Neuronal stem cell (in vitro differentiated cells): ENCODE data around the gene TPCN2.
"Not testable (repeated sequence)": the region's sequence is repeated elsewhere in the genome, so short reads cannot be mapped to it uniquely, and the experiment has no call there.

Experiments used
- DNase-seq: peaks from one replicate; pipeline ENCODE4 v3.0.0-alpha.2; 2013; ENCODE audit warnings: low spot score
- H2AFZ ChIP-seq: one replicate; pipeline ENCODE4 v1.6.1; 2013; ENCODE audit warnings: mild to moderate bottlenecking, low read length, inconsistent platforms
- H2AK5ac ChIP-seq: 2 replicates; pipeline ENCODE4 v1.6.1; 2013; ENCODE audit warnings: low read depth, mild to moderate bottlenecking, inconsistent platforms, low read length, moderate library complexity, mixed read lengths
- H2BK120ac ChIP-seq: 2 replicates; pipeline ENCODE4 v1.6.1; 2013; ENCODE audit warnings: low read depth, mild to moderate bottlenecking, inconsistent platforms, low read length, moderate library complexity, mixed read lengths
- H2BK12ac ChIP-seq: one replicate; pipeline ENCODE4 v1.6.1; 2013; ENCODE audit warnings: low read length, inconsistent platforms
- H2BK15ac ChIP-seq: 2 replicates; pipeline ENCODE4 v1.6.1; 2013; ENCODE audit warnings: mild to moderate bottlenecking, low read length, inconsistent platforms, mixed read lengths
- H2BK5ac ChIP-seq: one replicate; pipeline ENCODE4 v1.6.1; 2013; ENCODE audit warnings: inconsistent platforms, mild to moderate bottlenecking, low read length, moderate library complexity
- H3K14ac ChIP-seq: one replicate; pipeline ENCODE4 v1.6.1; 2013; ENCODE audit warnings: low read length, inconsistent platforms
- H3K18ac ChIP-seq: 2 replicates; pipeline ENCODE4 v1.6.1; 2013; ENCODE audit warnings: low read length, inconsistent platforms
- H3K23ac ChIP-seq: 2 replicates; pipeline ENCODE4 v1.6.1; 2013; ENCODE audit warnings: low read depth, mild to moderate bottlenecking, mixed read lengths, low read length, inconsistent platforms; ENCODE audit not compliant: poor library complexity
- H3K27ac ChIP-seq: replicated peaks from 3 replicates; pipeline ENCODE4 v1.5.1; 2013; ENCODE audit warnings: low read length, inconsistent platforms
- H3K27me3 ChIP-seq, 3 experiments: 2 replicates each; pipeline ENCODE4 v1.6.1; 2013; ENCODE audit warnings: low read length in 3 of 3, mild to moderate bottlenecking in 2 of 3, inconsistent platforms in 1 of 3, low read depth in 1 of 3, mixed read lengths in 1 of 3, moderate library complexity in 1 of 3; ENCODE audit not compliant: control insufficient read depth in 3 of 3, insufficient read depth in 3 of 3
- H3K36me3 ChIP-seq, 2 donors: replicated peaks in 1 of 2; 2 replicates each; pipeline ENCODE4 v1.6.1; 2013; ENCODE audit warnings: low read length in 2 of 2; ENCODE audit not compliant: control insufficient read depth in 2 of 2, insufficient read depth in 2 of 2
- H3K4ac ChIP-seq: 2 replicates; pipeline ENCODE4 v1.6.1; 2013; ENCODE audit warnings: inconsistent platforms, mild to moderate bottlenecking, low read length, moderate library complexity
- H3K4me1 ChIP-seq, 2 donors: 1 replicate in 1 of 2; 2 replicates in 1 of 2; pipeline ENCODE4 v1.6.1; 2013; ENCODE audit warnings: low read length in 2 of 2, low read depth in 1 of 2; ENCODE audit not compliant: control insufficient read depth in 2 of 2, insufficient read depth in 1 of 2
- H3K4me2 ChIP-seq: one replicate; pipeline ENCODE4 v1.6.1; 2013; ENCODE audit warnings: mild to moderate bottlenecking, low read length, inconsistent platforms; ENCODE audit not compliant: insufficient read depth, poor library complexity, severe bottlenecking
- H3K4me3 ChIP-seq, 2 donors: 2 replicates each; pipeline ENCODE4 v1.5.1; 2013; ENCODE audit warnings: low read length in 2 of 2, mild to moderate bottlenecking in 2 of 2, inconsistent platforms in 1 of 2, moderate library complexity in 1 of 2
- H3K79me1 ChIP-seq: one replicate; pipeline ENCODE4 v1.6.1; 2013; ENCODE audit warnings: low read depth, mild to moderate bottlenecking, inconsistent platforms, low read length, moderate library complexity
- H3K9ac ChIP-seq: one replicate; pipeline ENCODE4 v1.6.1; 2013; ENCODE audit warnings: mild to moderate bottlenecking, low read depth, low read length, inconsistent platforms; ENCODE audit not compliant: poor library complexity
- H3K9me3 ChIP-seq, 2 donors: replicated peaks in 1 of 2; 2 replicates each; pipeline versions ENCODE3 to v1.6.1; 2013; ENCODE audit warnings: low read length in 2 of 2, mild to moderate bottlenecking in 2 of 2, inconsistent platforms in 1 of 2, low read depth in 1 of 2, mixed read lengths in 1 of 2, moderate library complexity in 1 of 2; ENCODE audit not compliant: control insufficient read depth in 2 of 2, insufficient read depth in 1 of 2
- H4K8ac ChIP-seq: one replicate; pipeline ENCODE4 v1.6.1; 2013; ENCODE audit warnings: low read depth, mild to moderate bottlenecking, inconsistent platforms, low read length, moderate library complexity
- H4K91ac ChIP-seq: one replicate; pipeline ENCODE4 v1.6.1; 2013; ENCODE audit warnings: low read length, low read depth, mild to moderate bottlenecking, inconsistent platforms; ENCODE audit not compliant: poor library complexity
- WGBS, 2 donors: extraction: QIAGEN DNeasy Blood & Tissue Kit; methylation state at CpG; one replicate each; pipeline ENCODE4 v1.1.7; 2013; ENCODE audit warnings: missing lambda C conversion rate in 2 of 2, mixed read lengths in 1 of 2; ENCODE audit not compliant: insufficient read length in 2 of 2, insufficient replicate concordance in 1 of 2; ENCODE audit errors: extremely low coverage in 2 of 2; 5-methylcytosine and 5-hydroxymethylcytosine counted together

TPCN2 gene

GRCh38 chr11:69075421-69076128 is 26.8 kb downstream of the TPCN2 start:
- H4K91ac ChIP-seq, result no peak overlapping the region
- H3K27ac ChIP-seq, result no peak overlapping the region
- no peak for DNase-seq
- H3K4me3 ChIP-seq, result no peak overlapping the region
- H3K36me3 ChIP-seq, result peaks cover 3 to 36% of the 10 kb centered on the region in 2 donors
- no peak overlapping the region for H2BK120ac ChIP-seq
- H3K79me1 ChIP-seq, result peaks cover 2% of the 10 kb centered on the region
- H3K27me3 ChIP-seq, result no peaks in the 10 kb centered on the region
- H2AFZ ChIP-seq, result no peak overlapping the region
- H2BK15ac ChIP-seq, result no peak overlapping the region
- no peak overlapping the region for H2AK5ac ChIP-seq
- H3K14ac ChIP-seq, result no peak overlapping the region
- H2BK5ac ChIP-seq, result no peak overlapping the region
- no peaks in the 10 kb centered on the region for H3K4me1 ChIP-seq
- H3K9me3 ChIP-seq, result no peaks in the 10 kb centered on the region
- H3K23ac ChIP-seq, result no peak overlapping the region
- no peak overlapping the region for H3K18ac ChIP-seq
- H3K9ac ChIP-seq, result no peak overlapping the region
- H4K8ac ChIP-seq, result no peak overlapping the region
- no peak overlapping the region for H2BK12ac ChIP-seq
- H3K4me2 ChIP-seq, result no peak overlapping the region
- no CpG with 5 or more reads among the region's 18 CpGs for WGBS, 2 donors
- H3K4ac ChIP-seq, result no peak overlapping the region

DNA sequence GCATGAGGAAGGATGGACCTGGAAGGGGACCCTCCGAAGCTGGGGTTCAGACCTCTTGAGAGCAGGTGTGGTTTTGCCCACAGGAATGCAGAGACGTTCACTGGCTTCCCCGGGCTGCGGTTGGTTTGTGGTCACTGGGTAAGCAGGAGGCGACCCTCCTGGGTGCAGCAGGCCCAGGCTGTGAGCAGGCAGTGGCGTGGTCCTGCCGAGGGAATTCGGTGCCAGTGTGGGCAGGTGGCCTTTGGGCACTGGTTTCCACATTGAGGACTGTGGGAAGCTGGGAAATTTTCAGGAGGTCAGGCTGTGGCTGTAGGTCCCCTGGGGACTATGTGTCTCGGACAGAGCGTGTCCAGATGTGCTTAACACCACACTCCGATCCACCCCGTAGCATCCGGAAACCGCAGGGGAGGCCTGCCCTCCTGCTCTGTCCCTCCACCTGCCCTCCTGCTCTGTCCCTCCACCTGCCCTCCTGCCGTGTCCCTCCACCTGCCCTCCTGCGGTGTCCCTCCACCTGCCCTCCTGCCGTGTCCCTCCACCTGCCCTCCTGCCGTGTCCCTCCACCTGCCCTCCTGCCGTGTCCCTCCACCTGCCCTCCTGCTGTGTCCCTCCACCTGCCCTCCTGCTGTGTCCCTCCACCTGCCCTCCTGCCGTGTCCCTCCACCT is 27.5 kb downstream of the TPCN2 start:
- no peak overlapping the region for H4K91ac ChIP-seq
- no peak overlapping the region for H2BK15ac ChIP-seq
- no peak overlapping the region for H3K18ac ChIP-seq
- peak overlapping the region; percentile 84 for H2BK12ac ChIP-seq
- no peak overlapping the region for H2BK120ac ChIP-seq
- DNase-seq, result no peak
- H2BK5ac ChIP-seq, result no peak overlapping the region
- no peak overlapping the region for H2AK5ac ChIP-seq
- no peaks in the 10 kb centered on the region for H3K4me1 ChIP-seq
- H3K4me3 ChIP-seq, result no peak overlapping the region
- peak overlapping the region; percentile 35 for H3K23ac ChIP-seq
- H3K79me1 ChIP-seq, result peaks cover 4% of the 10 kb centered on the region
- no peaks in the 10 kb centered on the region for H3K9me3 ChIP-seq
- no CpG with 5 or more reads among the region's 20 CpGs for WGBS, 2 donors
- peaks cover 4 to 33% of the 10 kb centered on the region in 2 donors for H3K36me3 ChIP-seq
- no peaks in the 10 kb centered on the region for H3K27me3 ChIP-seq
- no peak overlapping the region for H3K4me2 ChIP-seq
- H3K14ac ChIP-seq, result no peak overlapping the region
- H2AFZ ChIP-seq, result no peak overlapping the region
- H4K8ac ChIP-seq, result no peak overlapping the region
- peak overlapping the region; percentile 81 for H3K9ac ChIP-seq
- H3K4ac ChIP-seq, result no peak overlapping the region
- H3K27ac ChIP-seq, result no peak overlapping the region

DNA sequence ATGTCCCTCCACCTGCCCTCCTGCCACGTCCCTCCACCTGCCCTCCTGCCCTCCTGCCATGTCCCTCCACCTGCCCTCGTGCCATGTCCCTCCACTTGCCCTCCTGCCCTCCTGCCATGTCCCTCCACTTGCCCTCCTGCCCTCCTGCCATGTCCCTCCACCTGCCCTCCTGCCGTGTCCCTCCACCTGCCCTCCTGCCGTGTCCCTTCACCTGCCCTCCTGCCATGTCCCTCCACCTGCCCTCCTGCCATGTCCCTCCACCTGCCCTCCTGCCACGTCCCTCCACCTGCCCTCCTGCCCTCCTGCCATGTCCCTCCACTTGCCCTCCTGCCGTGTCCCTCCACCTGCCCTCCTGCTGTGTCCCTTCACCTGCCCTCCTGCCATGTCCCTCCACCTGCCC is 28.2 kb downstream of the TPCN2 start:
- peaks cover 4 to 31% of the 10 kb centered on the region in 2 donors for H3K36me3 ChIP-seq

GRCh38 chr11:69078508-69078907 is 29.8 kb downstream of the TPCN2 start:
- Histone ChIP-seq H2AK5ac (no peak overlapping the region), H3K36me3 (peaks cover 6 to 26% of the 10 kb centered on the region in 2 donors), H4K8ac (no peak overlapping the region), H3K4me3 (no peak overlapping the region), H3K27ac (no peak overlapping the region), H3K4me1 (no peaks in the 10 kb centered on the region), H2AFZ (no peak overlapping the region), H3K4ac (no peak overlapping the region), H3K18ac (no peak overlapping the region), H2BK120ac (no peak overlapping the region), H3K9me3 (no peaks in the 10 kb centered on the region), H3K79me1 (peaks cover 4% of the 10 kb centered on the region), H3K23ac (peak overlapping the region; percentile 34), H2BK15ac (no peak overlapping the region), H3K14ac (no peak overlapping the region), H3K27me3 (no peaks in the 10 kb centered on the region), H3K4me2 (no peak overlapping the region), H3K9ac (no peak overlapping the region), H4K91ac (no peak overlapping the region), H2BK5ac (peak overlapping the region; percentile 18), H2BK12ac (no peak overlapping the region)
- no peak for DNase-seq
- WGBS, 2 donors, result no CpG with 5 or more reads among the region's 15 CpGs

More for the DNA sequence above, 28.2 kb downstream of the TPCN2 start:
- Histone ChIP-seq H3K9ac (peak overlapping the region; percentile 81), H3K23ac (peak overlapping the region; percentile 71), H4K8ac (peak overlapping the region; percentile 86)
- not testable (repeated sequence) for H2AFZ ChIP-seq, H2BK12ac ChIP-seq, H3K79me1 ChIP-seq, H3K4me3 ChIP-seq, H3K9me3 ChIP-seq, H2BK5ac ChIP-seq, H2BK120ac ChIP-seq, H3K4me2 ChIP-seq, H2BK15ac ChIP-seq, H3K14ac ChIP-seq, H2AK5ac ChIP-seq, H3K27me3 ChIP-seq, H3K4me1 ChIP-seq, H3K27ac ChIP-seq, H3K4ac ChIP-seq, H4K91ac ChIP-seq, DNase-seq, H3K18ac ChIP-seq
- WGBS, 2 donors, result no CpG with 5 or more reads among the region's 6 CpGs
